Upper lobe of right lung (tissue), 1 donor: ENCODE data around the gene ZNF862. TPM values are rescaled to one million over a fixed set of nuclear protein-coding genes. Genes with fewer than 3 reads are reported as not detected.

Source experiments
- ATAC-seq: fragments of 200-7000 bp; cut with Tn5 transposase; one replicate; pipeline ENCODE4 v1.9.1; 2020; ENCODE audit warnings: mild to moderate bottlenecking, moderate library complexity
- DNase-seq: peaks from one replicate; pipeline ENCODE4 v3.0.0-alpha.2; 2020
- H3K27ac ChIP-seq: fragments of 200-600 bp; one replicate; pipeline ENCODE4 v1.8.0; 2022
- H3K27me3 ChIP-seq: fragments of 200-600 bp; one replicate; pipeline ENCODE4 v1.8.0; 2022; ENCODE audit warnings: mild to moderate bottlenecking
- H3K36me3 ChIP-seq: fragments of 200-600 bp; one replicate; pipeline ENCODE4 v1.8.0; 2022
- H3K4me1 ChIP-seq: fragments of 200-600 bp; one replicate; pipeline ENCODE4 v1.8.0; 2022
- H3K4me3 ChIP-seq: fragments of 200-600 bp; one replicate; pipeline ENCODE4 v1.8.0; 2022; ENCODE audit warnings: mild to moderate bottlenecking
- H3K9me3 ChIP-seq: fragments of 200-600 bp; one replicate; pipeline ENCODE4 v1.8.0; 2022
- CTCF ChIP-seq: fragments of 200-600 bp; IDR thresholded peaks from one replicate; pipeline ENCODE4 v1.8.0; 2022; ENCODE audit warnings: antibody characterized with exemption
- intact Hi-C: fragments of 100-400 bp; cut with DNase I; formaldehyde crosslinking; loops from one replicate; pipeline ENCODE4 v1.11.0; 2022
- total RNA-seq: library from RNA; stranded (reverse); fragmentation: NEBNext Ultra II Directional; extraction: Animal tissue kit (Norgen Biotek cat#: 25700); gene quantifications from one replicate; pipeline ENCODE4 v1.2.1, GENCODE V29; 2021
- donor health status: DM: no; HTN: yes; CAD: no; lungs with severe emphysema.

ZNF862 gene
- total RNA-seq, 1 donor from 2014 or later = 14.6 TPM

DNA sequence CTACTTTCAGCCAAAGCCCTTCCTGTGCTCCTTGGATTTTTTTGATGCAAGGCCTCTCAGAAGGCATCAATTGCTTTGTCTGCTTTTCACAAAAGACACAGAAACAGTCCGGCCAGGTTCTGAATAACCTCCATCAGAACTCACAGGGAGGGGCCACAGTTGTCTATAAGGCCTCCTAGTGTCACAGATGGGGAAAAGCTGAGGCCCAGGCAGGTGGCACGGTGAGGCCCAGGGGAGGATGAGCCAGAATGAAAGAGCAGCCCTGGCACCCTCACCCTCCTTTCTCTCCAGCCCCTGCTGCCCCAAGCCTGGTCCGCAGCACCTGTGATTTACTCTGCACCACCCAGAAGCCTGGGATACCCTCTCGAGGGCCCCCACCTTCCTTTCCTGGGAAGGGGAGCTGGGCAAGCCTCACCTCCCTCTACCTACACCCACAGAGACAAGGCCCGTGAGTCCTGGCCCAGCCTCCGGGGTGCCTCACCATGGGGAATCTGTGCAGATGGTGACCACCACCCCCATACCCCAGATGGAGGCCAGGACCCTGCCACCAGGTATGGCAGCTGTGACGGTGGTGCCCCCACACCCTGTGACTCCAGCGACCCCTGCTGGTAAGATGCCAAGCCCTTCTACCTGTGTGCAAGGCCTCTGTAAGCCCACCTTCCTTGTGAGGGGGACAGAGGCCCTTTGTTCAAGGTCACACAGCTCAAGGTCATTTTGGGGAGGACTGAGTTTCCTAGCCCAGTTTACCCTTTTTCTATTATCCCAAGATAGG is 38.6 kb upstream of the ZNF862 start:
- no peak overlapping the region for H3K27ac ChIP-seq
- H3K27me3 ChIP-seq = no peaks in the 10 kb centered on the region
- ATAC-seq (peak; percentile 21), DNase-seq (no peak)
- intact Hi-C loops = no loop called here
- no peaks in the 10 kb centered on the region for H3K36me3 ChIP-seq
- H3K9me3 ChIP-seq = no peaks in the 10 kb centered on the region
- TF ChIP-seq CTCF = peak; percentile 47
- H3K4me1 ChIP-seq = no peaks in the 10 kb centered on the region
- no peak overlapping the region for H3K4me3 ChIP-seq

- no peak for ATAC-seq
- Histone ChIP-seq H3K4me3 (no peak overlapping the region), H3K9me3 (no peaks in the 10 kb centered on the region), H3K36me3 (no peaks in the 10 kb centered on the region), H3K4me1 (no peaks in the 10 kb centered on the region), H3K27ac (no peak overlapping the region), H3K27me3 (no peaks in the 10 kb centered on the region)
- no peak for TF ChIP-seq CTCF
- intact Hi-C loops = no loop called here
- no peak for DNase-seq
These were observed 38.0 kb upstream of the ZNF862 start for GRCh38 chr7:149800169-149800555.

DNA sequence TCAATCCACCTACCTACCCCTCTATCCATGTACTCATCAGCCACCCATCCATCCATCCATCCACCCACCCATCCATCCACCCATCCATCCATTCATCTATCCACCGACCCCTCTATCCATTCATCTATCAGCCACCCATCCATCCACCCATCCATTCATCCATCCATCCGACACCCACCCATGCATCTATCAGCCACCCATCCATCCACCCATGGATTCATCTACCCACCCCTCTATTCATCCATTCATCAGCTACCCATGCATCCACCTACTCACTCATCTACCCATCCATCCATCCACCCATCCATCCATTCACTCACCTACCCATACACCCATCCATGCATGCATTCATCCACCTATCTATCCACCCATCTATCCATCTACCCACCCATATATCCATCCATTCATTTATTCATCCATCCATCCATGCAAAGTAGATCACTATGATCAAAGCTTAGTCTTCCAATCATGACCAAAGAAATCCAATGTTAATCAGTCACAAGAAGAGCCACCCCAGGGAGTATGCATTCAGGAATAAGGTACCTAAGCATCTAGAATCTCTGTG is 37.1 kb upstream of the ZNF862 start:
- no peaks in the 10 kb centered on the region for H3K9me3 ChIP-seq
- intact Hi-C loops = no loop called here
- DNase-seq = no peak
- H3K27ac ChIP-seq = no peak overlapping the region
- H3K4me1 ChIP-seq = no peaks in the 10 kb centered on the region
- no peak overlapping the region for H3K4me3 ChIP-seq
- no peak for TF ChIP-seq CTCF
- no peaks in the 10 kb centered on the region for H3K27me3 ChIP-seq
- no peak for ATAC-seq
- no peaks in the 10 kb centered on the region for H3K36me3 ChIP-seq

GRCh38 chr7:149801816-149802215 is 36.4 kb upstream of the ZNF862 start:
- Histone ChIP-seq H3K4me1 (no peaks in the 10 kb centered on the region), H3K9me3 (no peaks in the 10 kb centered on the region), H3K36me3 (no peaks in the 10 kb centered on the region), H3K4me3 (no peak overlapping the region), H3K27me3 (no peaks in the 10 kb centered on the region), H3K27ac (no peak overlapping the region)
- DNase-seq = no peak
- no peak for TF ChIP-seq CTCF
- intact Hi-C loops = no loop called here
- ATAC-seq = no peak

DNA sequence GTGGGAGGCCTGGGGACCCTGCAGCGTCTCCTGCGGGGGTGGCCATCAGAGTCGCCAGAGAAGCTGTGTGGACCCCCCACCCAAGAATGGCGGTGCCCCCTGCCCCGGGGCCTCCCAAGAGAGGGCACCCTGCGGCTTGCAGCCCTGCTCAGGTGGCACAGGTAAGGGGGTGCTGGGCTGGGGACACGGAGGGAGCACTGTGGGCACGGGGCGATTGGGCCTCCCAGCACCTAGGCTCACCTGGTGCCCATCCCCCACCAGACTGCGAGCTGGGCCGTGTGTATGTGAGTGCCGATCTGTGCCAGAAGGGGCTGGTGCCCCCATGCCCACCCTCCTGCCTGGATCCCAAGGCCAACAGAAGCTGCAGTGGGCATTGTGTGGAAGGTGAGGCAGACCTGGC is 35.2 kb upstream of the ZNF862 start:
- DNase-seq (no peak), ATAC-seq (no peak)
- H3K27ac ChIP-seq = no peak overlapping the region
- intact Hi-C loops = no loop called here
- no peak overlapping the region for H3K4me3 ChIP-seq
- no peaks in the 10 kb centered on the region for H3K27me3 ChIP-seq
- no peaks in the 10 kb centered on the region for H3K4me1 ChIP-seq
- no peaks in the 10 kb centered on the region for H3K36me3 ChIP-seq
- no peaks in the 10 kb centered on the region for H3K9me3 ChIP-seq
- TF ChIP-seq CTCF = no peak
